ENCODE measurements around the gene NDUFB11. TPM values are rescaled to one million over a fixed set of nuclear protein-coding genes. Genes with fewer than 3 reads are reported as not detected.

Gene NDUFB11
- total and polyA plus RNA-seq, 2 donors (not counting 1 experiment from before 2014, with no cell fraction given) = 38.9 to 72.7 TPM

GRCh38 chrX:47164420-47164819 is 19.9 kb upstream of the NDUFB11 start:
- H3K27ac ChIP-seq (ENCODE audit: insufficient read depth, low read length) = no peak overlapping the region
- H3K36me3 ChIP-seq (ENCODE audit: control insufficient read depth, insufficient read depth, low read length) = no peaks in the 10 kb centered on the region
- H3K4me1 ChIP-seq (ENCODE audit: control insufficient read depth, extremely low read depth, insufficient read depth, low read length) = no peaks in the 10 kb centered on the region
- H3K4me2 ChIP-seq (ENCODE audit: extremely low read depth, insufficient read depth, low read length) = no peak overlapping the region
- DNase-seq (ENCODE audit: low read depth in 2 of 2) = no peak
- H3K27me3 ChIP-seq (ENCODE audit: control insufficient read depth, insufficient read depth, low read length) = no peaks in the 10 kb centered on the region
- H3K79me2 ChIP-seq (ENCODE audit: control insufficient read depth, insufficient read depth, low read length) = peaks cover 24% of the 10 kb centered on the region
- H4K20me1 ChIP-seq (ENCODE audit: control insufficient read depth, extremely low read depth, insufficient read depth, low read length) = no peaks in the 10 kb centered on the region
- H3K9ac ChIP-seq (ENCODE audit: insufficient read depth, low read length) = no peak overlapping the region
- H3K9me3 ChIP-seq (ENCODE audit: control insufficient read depth, insufficient read depth, low read depth, low read length) = no peaks in the 10 kb centered on the region
- H3K4me3 ChIP-seq (replicated peaks in 1 of 4; ENCODE audit: control extremely low read depth in 1 of 4, insufficient read depth in 1 of 4, low read depth in 3 of 4, low read length in 4 of 4) = no peak overlapping the region
- H2AFZ ChIP-seq (ENCODE audit: low read length) = no peak overlapping the region
- TF ChIP-seq, protein P1, sequence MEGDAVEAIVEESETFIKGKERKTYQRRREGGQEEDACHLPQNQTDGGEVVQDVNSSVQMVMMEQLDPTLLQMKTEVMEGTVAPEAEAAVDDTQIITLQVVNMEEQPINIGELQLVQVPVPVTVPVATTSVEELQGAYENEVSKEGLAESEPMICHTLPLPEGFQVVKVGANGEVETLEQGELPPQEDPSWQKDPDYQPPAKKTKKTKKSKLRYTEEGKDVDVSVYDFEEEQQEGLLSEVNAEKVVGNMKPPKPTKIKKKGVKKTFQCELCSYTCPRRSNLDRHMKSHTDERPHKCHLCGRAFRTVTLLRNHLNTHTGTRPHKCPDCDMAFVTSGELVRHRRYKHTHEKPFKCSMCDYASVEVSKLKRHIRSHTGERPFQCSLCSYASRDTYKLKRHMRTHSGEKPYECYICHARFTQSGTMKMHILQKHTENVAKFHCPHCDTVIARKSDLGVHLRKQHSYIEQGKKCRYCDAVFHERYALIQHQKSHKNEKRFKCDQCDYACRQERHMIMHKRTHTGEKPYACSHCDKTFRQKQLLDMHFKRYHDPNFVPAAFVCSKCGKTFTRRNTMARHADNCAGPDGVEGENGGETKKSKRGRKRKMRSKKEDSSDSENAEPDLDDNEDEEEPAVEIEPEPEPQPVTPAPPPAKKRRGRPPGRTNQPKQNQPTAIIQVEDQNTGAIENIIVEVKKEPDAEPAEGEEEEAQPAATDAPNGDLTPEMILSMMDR (conservative IDR thresholded peaks at IDR 0.05 in 1 of 2, IDR thresholded peaks at IDR 0.05 in 1 of 2; ENCODE audit: low read depth in 1 of 2, low read length in 2 of 2) = no peak
- no peak for TF ChIP-seq EZH2 (IDR thresholded peaks at IDR 0.05; ENCODE audit: low read length, missing control alignments)

GRCh38 chrX:47162927-47163583 is 18.6 kb upstream of the NDUFB11 start:
- Histone ChIP-seq H2AFZ (ENCODE audit: low read length) (no peak overlapping the region), H3K4me3 (replicated peaks in 1 of 4; ENCODE audit: control extremely low read depth in 1 of 4, insufficient read depth in 1 of 4, low read depth in 3 of 4, low read length in 4 of 4) (no peak overlapping the region), H3K9me3 (ENCODE audit: control insufficient read depth, insufficient read depth, low read depth, low read length) (no peaks in the 10 kb centered on the region), H3K4me1 (ENCODE audit: control insufficient read depth, extremely low read depth, insufficient read depth, low read length) (no peaks in the 10 kb centered on the region), H3K9ac (ENCODE audit: insufficient read depth, low read length) (no peak overlapping the region), H3K79me2 (ENCODE audit: control insufficient read depth, insufficient read depth, low read length) (peaks cover 33% of the 10 kb centered on the region), H3K36me3 (ENCODE audit: control insufficient read depth, insufficient read depth, low read length) (no peaks in the 10 kb centered on the region), H3K27ac (ENCODE audit: insufficient read depth, low read length) (no peak overlapping the region), H3K27me3 (ENCODE audit: control insufficient read depth, insufficient read depth, low read length) (no peaks in the 10 kb centered on the region), H3K4me2 (ENCODE audit: extremely low read depth, insufficient read depth, low read length) (no peak overlapping the region), H4K20me1 (ENCODE audit: control insufficient read depth, extremely low read depth, insufficient read depth, low read length) (no peaks in the 10 kb centered on the region)
- no peak for DNase-seq (ENCODE audit: low read depth in 2 of 2)
- TF ChIP-seq, protein P1 (conservative IDR thresholded peaks at IDR 0.05 in 1 of 2, IDR thresholded peaks at IDR 0.05 in 1 of 2; ENCODE audit: low read depth in 1 of 2, low read length in 2 of 2) = no peak
- no peak for TF ChIP-seq EZH2 (IDR thresholded peaks at IDR 0.05; ENCODE audit: low read length, missing control alignments)

DNA sequence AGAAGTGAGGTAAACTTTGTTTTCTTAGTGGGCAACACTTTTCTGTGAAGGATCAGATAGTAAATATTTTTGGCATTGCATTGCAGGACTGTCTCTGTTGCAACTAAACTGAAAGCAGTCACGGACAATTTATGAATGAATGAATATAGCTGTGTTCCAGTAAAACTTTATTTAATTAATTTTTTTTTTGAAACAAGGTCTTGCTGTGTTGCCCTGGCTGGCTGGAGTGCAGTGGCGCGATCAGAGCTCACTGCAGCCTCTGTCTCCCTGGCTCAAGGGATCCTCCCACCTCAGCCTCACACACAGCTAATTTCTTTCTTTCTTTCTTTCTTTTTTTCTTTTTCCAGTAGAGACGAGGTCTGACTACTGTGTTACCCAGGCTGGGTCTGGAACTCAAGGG is 16.3 kb upstream of the NDUFB11 start:
- Histone ChIP-seq H3K9me3 (ENCODE audit: control insufficient read depth, insufficient read depth, low read depth, low read length) (no peaks in the 10 kb centered on the region), H3K79me2 (ENCODE audit: control insufficient read depth, insufficient read depth, low read length) (peaks cover 48% of the 10 kb centered on the region), H3K27me3 (ENCODE audit: control insufficient read depth, insufficient read depth, low read length) (no peaks in the 10 kb centered on the region), H2AFZ (ENCODE audit: low read length) (no peak overlapping the region), H3K9ac (ENCODE audit: insufficient read depth, low read length) (no peak overlapping the region), H3K4me1 (ENCODE audit: control insufficient read depth, extremely low read depth, insufficient read depth, low read length) (no peaks in the 10 kb centered on the region), H3K36me3 (ENCODE audit: control insufficient read depth, insufficient read depth, low read length) (peaks cover 7% of the 10 kb centered on the region), H4K20me1 (ENCODE audit: control insufficient read depth, extremely low read depth, insufficient read depth, low read length) (no peaks in the 10 kb centered on the region), H3K4me2 (ENCODE audit: extremely low read depth, insufficient read depth, low read length) (no peak overlapping the region), H3K27ac (ENCODE audit: insufficient read depth, low read length) (no peak overlapping the region), H3K4me3 (replicated peaks in 1 of 4; ENCODE audit: control extremely low read depth in 1 of 4, insufficient read depth in 1 of 4, low read depth in 3 of 4, low read length in 4 of 4) (no peak overlapping the region)
- no peak for DNase-seq (ENCODE audit: low read depth in 2 of 2)
- no peak for TF ChIP-seq EZH2 (IDR thresholded peaks at IDR 0.05; ENCODE audit: low read length, missing control alignments)
- TF ChIP-seq, protein P1 (conservative IDR thresholded peaks at IDR 0.05 in 1 of 2, IDR thresholded peaks at IDR 0.05 in 1 of 2; ENCODE audit: low read depth in 1 of 2, low read length in 2 of 2) = no peak

Measured in fibroblast of lung (primary cell).